ENCODE measurements around the gene DEPDC5. TPM values are rescaled to one million over a fixed set of nuclear protein-coding genes. Genes with fewer than 3 reads are reported as not detected.
"Not testable (repeated sequence)": the region's sequence is repeated elsewhere in the genome, so short reads cannot be mapped to it uniquely, and the experiment has no call there.

DEPDC5 gene
- 10 to 100 TPM; 56.7 to 67.9 (median 62.6) TPM for total RNA-seq
- total RNA-seq (2013) = 45.6 TPM

DNA sequence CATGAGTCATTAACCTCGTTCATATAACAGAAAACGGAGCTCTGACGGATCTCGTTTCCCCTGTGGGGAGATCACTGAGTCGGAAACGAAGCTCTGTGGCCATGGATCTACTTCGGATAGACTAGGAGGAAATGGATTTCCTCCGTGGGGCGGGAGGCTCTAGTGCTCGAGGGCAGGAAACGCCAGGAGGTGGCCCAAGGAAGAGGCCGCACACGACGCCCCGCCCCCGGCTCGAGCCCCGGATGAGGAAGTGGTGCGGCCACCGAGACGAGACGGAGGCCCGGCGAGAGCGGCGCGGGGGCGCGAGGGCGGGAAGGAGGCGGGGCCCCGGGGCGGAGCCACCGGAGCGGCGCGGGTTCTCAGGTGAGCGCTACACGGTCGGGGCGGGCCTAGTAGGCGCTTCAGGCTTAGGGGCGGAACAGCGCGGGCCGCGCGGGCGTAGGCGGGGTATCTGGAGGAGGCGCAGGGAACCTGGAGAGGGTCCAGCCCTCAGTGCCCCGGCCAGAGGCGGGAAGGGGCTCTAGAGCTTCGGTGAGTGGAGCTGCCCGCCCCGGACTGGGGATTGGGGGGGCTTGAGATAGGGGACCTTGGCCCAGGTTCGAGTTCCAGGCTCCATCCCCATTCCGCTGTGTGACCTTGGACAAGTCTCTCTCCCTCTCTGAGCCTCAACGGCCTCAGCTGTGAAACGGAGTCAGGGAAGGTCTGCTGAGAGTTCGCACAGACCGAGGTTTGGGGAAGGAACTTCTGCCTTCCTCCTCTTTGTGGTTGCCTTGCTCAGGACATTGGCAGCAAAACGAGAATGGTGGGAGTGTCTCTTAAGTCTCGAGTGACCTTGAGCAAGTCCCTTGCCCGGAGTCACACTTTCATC is at the start of gene DEPDC5:
DEPDC5 (plus strand) TSS at position 386 of the 868 bp plus-strand sequence. CDS start 903 bp downstream, outside the sequence.
- no peaks in the 10 kb centered on the region for H3K27me3 Mint-ChIP-seq (ENCODE audit: low read depth in 2 of 2)
- H3K27ac Mint-ChIP-seq = peak within 1 kb of the TSS; percentile 94 to 97
- H3K4me3 ChIP-seq (ENCODE audit: low read length) = peak within 1 kb of the TSS; percentile 55
- H3K36me3 ChIP-seq (ENCODE audit: control insufficient read depth, insufficient read depth, low read length) = peaks cover 5% of the 10 kb centered on the region
- intact Hi-C loops (cut with micrococcal nuclease) = loop anchor here (2.0 to 5.0 kb wide), 2 partner anchors 193 to 257 kb away; partner anchors contain the start of gene SFI1
- H3K4me3 Mint-ChIP-seq = peak within 1 kb of the TSS; percentile 85
- TF ChIP-seq, protein P1, sequence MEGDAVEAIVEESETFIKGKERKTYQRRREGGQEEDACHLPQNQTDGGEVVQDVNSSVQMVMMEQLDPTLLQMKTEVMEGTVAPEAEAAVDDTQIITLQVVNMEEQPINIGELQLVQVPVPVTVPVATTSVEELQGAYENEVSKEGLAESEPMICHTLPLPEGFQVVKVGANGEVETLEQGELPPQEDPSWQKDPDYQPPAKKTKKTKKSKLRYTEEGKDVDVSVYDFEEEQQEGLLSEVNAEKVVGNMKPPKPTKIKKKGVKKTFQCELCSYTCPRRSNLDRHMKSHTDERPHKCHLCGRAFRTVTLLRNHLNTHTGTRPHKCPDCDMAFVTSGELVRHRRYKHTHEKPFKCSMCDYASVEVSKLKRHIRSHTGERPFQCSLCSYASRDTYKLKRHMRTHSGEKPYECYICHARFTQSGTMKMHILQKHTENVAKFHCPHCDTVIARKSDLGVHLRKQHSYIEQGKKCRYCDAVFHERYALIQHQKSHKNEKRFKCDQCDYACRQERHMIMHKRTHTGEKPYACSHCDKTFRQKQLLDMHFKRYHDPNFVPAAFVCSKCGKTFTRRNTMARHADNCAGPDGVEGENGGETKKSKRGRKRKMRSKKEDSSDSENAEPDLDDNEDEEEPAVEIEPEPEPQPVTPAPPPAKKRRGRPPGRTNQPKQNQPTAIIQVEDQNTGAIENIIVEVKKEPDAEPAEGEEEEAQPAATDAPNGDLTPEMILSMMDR (IDR thresholded peaks at IDR 0.05) = no peak
- H3K27me3 ChIP-seq (ENCODE audit: control insufficient read depth, insufficient read depth, low read length) = no peaks in the 10 kb centered on the region
- H3K4me1 Mint-ChIP-seq = peaks cover 38 to 48% of the 10 kb centered on the region in 2 donors
- H3K27ac ChIP-seq (ENCODE audit: low read length) = peak within 1 kb of the TSS; percentile 94
- WGBS (ENCODE audit: insufficient coverage) = under 1% methylated on average over 62 of the region's 65 CpGs
- DNase-seq (peak; percentile 97), ATAC-seq (peak; percentile 70 to 85 (median 77))
- no peaks in the 10 kb centered on the region for H3K36me3 Mint-ChIP-seq
- H3K9me3 ChIP-seq (ENCODE audit: control insufficient read depth, insufficient read depth, low read length) = no peaks in the 10 kb centered on the region
- H3K4me1 ChIP-seq (ENCODE audit: control insufficient read depth, insufficient read depth, low read length) = peaks cover 37% of the 10 kb centered on the region
- H3K9me3 Mint-ChIP-seq = no peaks in the 10 kb centered on the region

DNA sequence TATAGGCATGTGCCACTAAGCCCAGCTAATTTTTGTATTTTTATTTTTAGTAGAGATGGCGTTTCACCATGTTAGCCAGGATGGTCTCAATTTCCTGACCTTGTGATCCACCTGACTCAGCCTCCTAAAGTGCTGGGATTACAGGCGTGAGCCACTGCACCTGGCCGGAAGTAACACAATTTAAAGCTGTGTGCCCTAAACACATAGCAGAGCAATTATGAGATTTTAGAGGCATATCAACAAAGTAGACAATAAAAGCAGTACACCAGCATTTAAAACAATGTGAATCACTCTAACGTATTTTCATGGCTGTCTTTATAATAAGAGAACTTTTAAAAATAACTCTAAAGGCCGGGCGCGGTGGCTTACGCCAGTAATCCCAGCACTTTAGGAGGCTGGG is 46.3 kb upstream of the DEPDC5 start:
- no peak overlapping the region for H3K4me3 ChIP-seq (ENCODE audit: low read length)
- H3K4me1 ChIP-seq (ENCODE audit: control insufficient read depth, insufficient read depth, low read length) = no peaks in the 10 kb centered on the region
- ATAC-seq (no peak), DNase-seq (no peak)
- no peaks in the 10 kb centered on the region for H3K9me3 Mint-ChIP-seq
- no peaks in the 10 kb centered on the region for H3K27me3 ChIP-seq (ENCODE audit: control insufficient read depth, insufficient read depth, low read length)
- peaks cover 8% of the 10 kb centered on the region for H3K36me3 Mint-ChIP-seq
- H3K4me1 Mint-ChIP-seq = no peaks in the 10 kb centered on the region
- H3K27ac ChIP-seq (ENCODE audit: low read length) = no peak overlapping the region
- TF ChIP-seq, protein P1 (IDR thresholded peaks at IDR 0.05) = no peak
- H3K27ac Mint-ChIP-seq = no peak overlapping the region
- H3K27me3 Mint-ChIP-seq (ENCODE audit: low read depth in 2 of 2) = no peaks in the 10 kb centered on the region
- intact Hi-C loops (cut with micrococcal nuclease) = no loop called here
- H3K36me3 ChIP-seq (ENCODE audit: control insufficient read depth, insufficient read depth, low read length) = peaks cover 37% of the 10 kb centered on the region
- 95% methylated on average over 8 of the region's 8 CpGs for WGBS (ENCODE audit: insufficient coverage)
- no peak overlapping the region for H3K4me3 Mint-ChIP-seq
- H3K9me3 ChIP-seq (ENCODE audit: control insufficient read depth, insufficient read depth, low read length) = no peaks in the 10 kb centered on the region

- H3K4me3 Mint-ChIP-seq; ATAC-seq; H3K27me3 Mint-ChIP-seq (ENCODE audit: low read depth in 2 of 2); H3K9me3 Mint-ChIP-seq; intact Hi-C loops (cut with micrococcal nuclease); DNase-seq; H3K9me3 ChIP-seq (ENCODE audit: control insufficient read depth, insufficient read depth, low read length); H3K4me1 Mint-ChIP-seq; H3K27me3 ChIP-seq (ENCODE audit: control insufficient read depth, insufficient read depth, low read length); H3K27ac ChIP-seq (ENCODE audit: low read length); H3K27ac Mint-ChIP-seq; H3K4me3 ChIP-seq (ENCODE audit: low read length); H3K4me1 ChIP-seq (ENCODE audit: control insufficient read depth, insufficient read depth, low read length): not testable (repeated sequence)
- peaks cover 23% of the 10 kb centered on the region for H3K36me3 Mint-ChIP-seq
- WGBS (ENCODE audit: insufficient coverage) = 95% methylated on average over 11 of the region's 12 CpGs
- peaks cover 54% of the 10 kb centered on the region for H3K36me3 ChIP-seq (ENCODE audit: control insufficient read depth, insufficient read depth, low read length)
These were observed 42.6 kb upstream of the DEPDC5 start for GRCh38 chr22:31711226-31711625.

- Mint-ChIP-seq H3K27me3 (ENCODE audit: low read depth in 2 of 2) (no peaks in the 10 kb centered on the region), H3K36me3 (peaks cover 31% of the 10 kb centered on the region), H3K4me1 (no peaks in the 10 kb centered on the region), H3K27ac (peak overlapping the region in 1 of 2 donors; percentile 20), H3K4me3 (no peak overlapping the region), H3K9me3 (no peaks in the 10 kb centered on the region)
- H3K27me3 ChIP-seq (ENCODE audit: control insufficient read depth, insufficient read depth, low read length) = no peaks in the 10 kb centered on the region
- peaks cover 67% of the 10 kb centered on the region for H3K36me3 ChIP-seq (ENCODE audit: control insufficient read depth, insufficient read depth, low read length)
- no peak for DNase-seq
- H3K27ac ChIP-seq (ENCODE audit: low read length) = no peak overlapping the region
- WGBS (ENCODE audit: insufficient coverage) = 95% methylated on average over 5 of the region's 5 CpGs
- H3K4me3 ChIP-seq (ENCODE audit: low read length) = no peak overlapping the region
- TF ChIP-seq, protein P1 (IDR thresholded peaks at IDR 0.05) = no peak
- no peak for ATAC-seq
- H3K9me3 ChIP-seq (ENCODE audit: control insufficient read depth, insufficient read depth, low read length) = no peaks in the 10 kb centered on the region
- intact Hi-C loops (cut with micrococcal nuclease) = no loop called here
- H3K4me1 ChIP-seq (ENCODE audit: control insufficient read depth, insufficient read depth, low read length) = no peaks in the 10 kb centered on the region
These were observed 38.6 kb upstream of the DEPDC5 start for GRCh38 chr22:31715147-31715778.
